Measurements from ENCODE around the gene ALK. TPM values are rescaled to one million over a fixed set of nuclear protein-coding genes. Genes with fewer than 3 reads are reported as not detected.

Gene ALK
- total RNA-seq: under 1 TPM in 1 of 2 donors, not detected in 1; 0.37 TPM
- long read RNA-seq, donor 1: 0 reads
- long read RNA-seq, donor 2: 0 reads

DNA sequence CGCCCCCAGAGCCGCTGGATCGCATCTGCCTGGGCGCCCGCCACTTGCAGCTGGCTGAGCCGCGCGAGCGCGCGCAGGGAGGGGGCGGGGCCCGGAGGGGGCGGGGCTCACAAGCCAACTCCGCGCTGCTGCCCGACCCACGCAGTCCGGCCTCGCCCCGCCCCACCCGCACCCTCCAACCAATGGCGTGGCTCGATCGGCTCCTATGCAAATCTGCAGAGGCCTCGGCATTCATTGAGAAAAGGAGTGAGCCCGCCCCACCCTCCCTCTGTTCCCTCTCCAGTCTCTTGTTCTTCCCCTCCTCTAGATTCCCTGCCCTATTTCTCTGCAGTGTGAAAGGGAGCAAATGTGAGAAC is at the start of gene ALK:
ALK (minus strand) TSS at position 27 of the 356 bp plus-strand sequence. CDS start 927 bp downstream, outside the sequence.
- intact Hi-C loops (cut with DNase I): no loop called here

DNA sequence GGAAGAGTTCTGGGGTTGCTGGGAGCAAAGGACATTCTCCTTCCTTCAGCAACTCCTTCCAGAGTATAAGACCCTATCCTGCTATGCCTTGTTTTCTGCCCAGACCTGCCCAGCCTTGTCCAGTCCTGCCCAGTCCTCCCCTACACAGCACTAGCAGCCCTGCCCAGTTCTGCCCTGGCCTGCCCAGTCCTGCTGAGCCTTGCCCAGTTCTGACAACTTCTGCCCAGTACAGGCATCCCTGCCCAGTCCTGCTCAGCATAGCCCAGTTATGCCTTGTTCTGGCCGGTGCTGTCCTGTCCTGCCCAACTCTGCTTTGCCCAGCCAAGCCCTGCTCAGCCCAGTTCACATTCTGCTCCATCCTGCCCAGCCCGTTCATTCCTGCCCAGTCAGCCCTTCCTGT is 44.9 kb upstream of the ALK start:
- intact Hi-C loops (cut with DNase I): no loop called here
- no peak for DNase-seq (ENCODE audit: low spot score)

More for the DNA sequence above, at the start of gene ALK:
- peak; percentile 94 for DNase-seq (ENCODE audit: low spot score)

DNA sequence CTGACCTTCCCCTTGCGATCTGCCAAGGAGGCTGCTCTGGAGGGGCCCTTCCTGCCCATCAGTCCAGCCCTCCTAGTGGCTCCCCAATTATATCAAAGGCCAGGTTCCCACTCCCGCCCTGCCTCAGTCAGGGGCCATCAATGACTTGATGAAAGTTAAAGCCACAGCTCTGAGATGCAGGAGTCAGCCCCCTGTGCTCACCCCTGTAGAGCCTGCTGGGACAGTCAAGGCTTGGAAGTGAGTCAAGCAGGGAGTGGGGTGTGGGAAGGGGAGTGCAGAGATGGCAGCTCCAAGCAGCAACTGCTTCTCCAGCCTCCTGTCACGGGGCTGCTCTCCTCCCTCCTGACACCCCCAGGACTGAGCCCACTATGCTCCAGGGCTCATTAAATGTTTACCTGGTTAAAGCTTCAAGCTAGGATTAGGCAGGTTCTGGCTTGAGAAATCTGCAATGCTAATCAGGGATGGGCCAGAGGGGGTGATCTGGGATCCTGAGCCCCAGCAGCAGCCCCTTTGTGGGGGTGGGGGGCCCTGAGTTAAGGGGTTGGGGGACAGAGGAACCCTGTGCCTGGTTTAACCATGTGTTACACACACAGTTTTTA is 42.7 kb upstream of the ALK start:
- intact Hi-C loops (cut with DNase I): no loop called here
- no peak for DNase-seq (ENCODE audit: low spot score)

DNA sequence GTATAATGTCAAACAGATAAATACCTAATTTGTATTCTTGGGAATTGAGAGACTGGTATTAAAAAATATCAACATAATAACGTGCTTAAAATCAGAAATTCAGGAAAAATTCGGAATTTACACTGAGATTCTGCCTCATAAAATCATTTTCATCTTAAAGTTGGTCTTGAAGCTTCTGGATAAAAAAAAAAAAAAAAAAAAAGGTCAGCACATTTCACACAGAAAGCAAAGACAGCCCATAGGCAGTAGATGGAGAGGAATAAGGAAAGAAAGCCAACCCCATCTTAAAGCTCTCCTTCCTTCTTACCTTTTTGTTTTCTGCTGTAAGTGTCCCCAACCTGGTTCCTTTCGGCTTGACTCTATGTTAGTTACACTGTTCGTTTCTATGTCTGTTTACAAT is 41.5 kb upstream of the ALK start:
- no peak for DNase-seq (ENCODE audit: low spot score)
- intact Hi-C loops (cut with DNase I): no loop called here

DNA sequence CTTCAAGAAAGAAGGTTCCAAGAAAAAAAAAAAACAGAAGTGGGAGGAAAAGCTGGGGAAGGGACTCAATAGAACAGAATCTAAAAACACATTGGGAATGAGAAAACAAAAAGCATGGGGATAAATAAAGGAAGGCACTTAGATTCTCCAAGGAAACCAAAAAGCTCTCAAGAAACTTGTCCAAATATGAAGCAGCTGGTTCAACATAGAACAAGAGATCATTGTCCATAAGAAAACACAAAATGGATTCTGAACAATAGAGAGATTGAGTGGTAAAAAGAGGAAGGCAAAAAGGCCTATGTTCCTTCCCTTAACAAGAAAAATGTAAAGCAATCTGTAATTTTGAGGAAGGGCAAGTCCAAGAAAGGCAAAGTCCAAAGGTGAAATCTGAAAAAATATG is 32.9 kb upstream of the ALK start:
- DNase-seq (ENCODE audit: low spot score): no peak
- intact Hi-C loops (cut with DNase I): no loop called here

DNA sequence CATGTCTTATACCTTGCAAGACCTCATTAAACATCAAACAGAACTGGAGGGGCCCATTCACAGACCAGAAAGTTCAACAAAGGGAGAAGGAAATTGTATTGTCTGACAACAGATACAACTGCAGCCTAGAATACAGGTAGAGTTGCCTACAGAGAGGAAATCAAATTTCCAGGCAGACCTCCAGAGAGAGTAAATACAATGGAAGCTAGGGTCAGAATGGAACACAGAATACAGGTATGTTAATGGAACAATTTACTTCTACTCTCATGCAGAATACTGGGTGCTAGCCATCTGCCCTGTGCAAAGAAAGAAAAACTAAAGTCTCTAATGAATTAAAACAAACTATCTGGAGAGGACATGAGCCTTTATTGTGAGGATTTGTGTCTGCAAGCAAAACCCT is 31.6 kb upstream of the ALK start:
- intact Hi-C loops (cut with DNase I): no loop called here
- DNase-seq (ENCODE audit: low spot score): no peak

DNA sequence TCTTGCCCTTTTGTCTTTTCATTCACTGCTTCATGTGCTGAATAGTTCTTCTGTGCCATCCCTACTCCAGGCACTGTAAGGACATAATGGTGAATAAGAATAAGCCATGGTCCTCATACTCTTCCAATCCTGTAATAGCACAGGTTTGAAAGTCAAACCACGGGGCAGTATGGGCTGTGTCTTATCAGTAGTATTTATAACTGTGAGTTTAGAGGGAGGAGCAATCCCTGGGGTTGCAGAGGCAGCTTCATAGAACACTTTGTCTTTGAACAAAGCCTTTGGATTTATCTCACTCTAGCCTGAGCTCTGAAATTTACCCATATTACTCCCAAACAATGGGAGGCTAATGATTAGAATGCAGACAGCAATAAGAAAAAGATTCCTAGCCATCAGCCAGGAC is 30.2 kb upstream of the ALK start:
- intact Hi-C loops (cut with DNase I): no loop called here

DNA sequence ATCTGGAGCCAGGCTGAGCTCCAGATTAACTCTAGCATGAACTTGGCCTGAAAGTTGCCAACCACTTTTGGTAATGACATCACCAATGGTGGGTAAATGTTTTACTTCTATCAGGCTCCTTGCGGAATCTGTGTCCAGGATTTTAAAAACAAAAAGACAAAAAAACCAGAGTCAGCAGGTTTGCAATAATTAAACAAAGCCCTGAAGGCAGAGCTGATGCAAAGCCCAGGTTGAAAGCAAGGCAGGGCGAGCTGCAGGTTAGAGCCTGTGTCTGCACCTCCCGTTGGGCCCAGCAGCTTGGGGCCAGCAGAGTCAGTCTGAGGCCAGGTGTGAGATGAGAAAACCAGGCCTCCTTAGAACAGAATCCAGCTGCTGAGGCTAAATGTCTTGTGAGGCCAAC is 29.1 kb upstream of the ALK start:
- intact Hi-C loops (cut with DNase I): no loop called here
- no peak for DNase-seq (ENCODE audit: low spot score)

More for the DNA sequence above, 30.2 kb upstream of the ALK start:
- no peak for DNase-seq (ENCODE audit: low spot score)

DNA sequence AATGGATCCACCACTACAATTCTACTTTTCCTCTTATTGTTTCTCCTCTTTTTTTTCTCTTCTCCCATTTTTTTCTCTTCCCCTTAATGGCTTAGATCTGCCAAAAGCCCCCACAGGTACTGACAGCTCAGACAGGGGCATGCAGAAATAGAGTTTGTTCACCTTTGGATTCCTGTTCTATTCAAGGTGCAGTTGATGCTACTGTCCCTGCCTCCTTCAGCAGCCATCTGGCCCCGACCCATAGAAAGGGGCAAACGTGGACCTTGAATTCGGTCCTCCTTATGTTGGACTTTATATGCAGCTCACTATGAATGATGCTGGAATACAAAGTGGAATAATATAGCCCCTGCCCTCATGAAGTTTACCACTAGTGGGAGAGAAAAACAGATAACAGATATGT is 27.7 kb upstream of the ALK start:
- intact Hi-C loops (cut with DNase I): no loop called here
- DNase-seq (ENCODE audit: low spot score): no peak

DNA sequence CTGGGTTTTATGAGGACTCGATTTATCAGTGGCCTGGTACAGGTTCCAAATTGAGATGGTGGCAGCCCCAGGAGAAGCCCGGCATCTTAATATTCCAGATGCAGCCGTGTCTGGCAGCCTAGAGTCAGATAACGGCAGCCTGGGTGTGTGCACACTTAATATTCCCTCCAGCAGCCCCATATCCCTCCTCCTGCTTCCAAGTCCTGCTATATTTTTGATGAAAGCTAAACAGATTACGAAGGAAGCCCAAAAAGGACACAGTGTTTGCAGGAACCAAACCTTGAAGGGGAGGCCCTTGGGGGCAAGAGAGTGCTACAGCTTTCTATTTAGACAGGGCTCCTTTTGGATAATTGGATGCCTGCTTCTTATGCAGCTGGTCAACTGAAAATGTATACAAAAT is 25.1 kb upstream of the ALK start:
- no peak for DNase-seq (ENCODE audit: low spot score)
- intact Hi-C loops (cut with DNase I): no loop called here

DNA sequence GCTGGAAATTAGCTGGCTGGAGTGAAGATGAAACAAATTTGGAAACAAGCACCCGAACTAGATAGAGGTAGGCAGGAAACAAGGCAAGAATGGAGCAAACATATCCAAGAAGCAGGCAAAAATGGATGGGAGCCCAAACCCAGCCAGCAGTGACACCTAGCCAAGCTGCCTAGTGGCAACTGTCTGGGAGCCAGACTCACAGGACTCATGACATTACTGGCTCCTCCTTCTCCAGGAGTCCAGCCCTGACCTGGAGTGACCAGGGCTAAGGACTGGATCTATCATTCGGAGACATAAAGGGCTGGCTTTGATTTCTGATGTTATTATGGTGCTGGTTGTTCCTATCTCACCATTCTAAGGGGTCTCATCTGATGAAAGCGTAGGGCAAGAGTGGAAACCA is 21.3 kb upstream of the ALK start:
- intact Hi-C loops (cut with DNase I): no loop called here
- no peak for DNase-seq (ENCODE audit: low spot score)

DNA sequence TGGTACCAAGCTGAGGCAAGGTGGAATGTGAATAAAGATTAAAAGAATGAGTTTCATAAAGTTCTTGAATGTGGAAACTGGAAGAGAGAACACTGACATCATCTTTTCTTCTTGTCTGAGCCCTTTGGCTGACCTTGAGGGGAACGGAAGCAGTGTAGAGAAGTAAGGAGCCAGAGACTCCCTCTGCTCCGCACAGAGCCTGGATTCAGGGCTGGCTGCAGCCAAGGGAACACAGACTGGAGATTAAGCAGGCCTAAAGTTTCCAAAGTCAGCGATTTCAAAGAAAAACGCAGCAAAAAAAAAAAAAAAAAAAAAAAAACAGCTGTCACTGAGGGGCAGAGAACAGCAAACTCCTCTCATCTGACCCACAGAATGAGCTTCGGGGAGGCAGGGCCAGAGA is 19.3 kb upstream of the ALK start:
- no peak for DNase-seq (ENCODE audit: low spot score)
- intact Hi-C loops (cut with DNase I): no loop called here

DNA sequence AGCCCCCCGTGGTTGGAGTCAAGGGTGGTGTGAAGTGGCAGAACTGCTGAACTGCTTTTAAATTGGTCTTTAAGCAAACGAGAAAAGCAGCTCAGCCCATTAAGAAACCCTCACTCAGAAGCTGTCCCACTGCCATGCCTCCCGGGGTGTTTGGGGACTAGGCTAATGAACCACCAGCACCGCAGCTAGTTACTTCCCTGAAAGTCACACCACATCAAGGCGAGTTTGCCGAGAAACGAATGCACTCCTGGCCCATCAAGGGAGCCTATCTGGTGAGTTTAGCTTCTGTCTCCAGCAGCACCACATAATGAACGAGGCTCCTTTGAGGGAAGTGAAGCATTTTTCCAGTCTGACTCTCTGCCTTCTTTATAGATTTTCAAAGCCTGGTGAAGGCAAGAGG is 14.6 kb upstream of the ALK start:
- DNase-seq (ENCODE audit: low spot score): no peak
- intact Hi-C loops (cut with DNase I): no loop called here

DNA sequence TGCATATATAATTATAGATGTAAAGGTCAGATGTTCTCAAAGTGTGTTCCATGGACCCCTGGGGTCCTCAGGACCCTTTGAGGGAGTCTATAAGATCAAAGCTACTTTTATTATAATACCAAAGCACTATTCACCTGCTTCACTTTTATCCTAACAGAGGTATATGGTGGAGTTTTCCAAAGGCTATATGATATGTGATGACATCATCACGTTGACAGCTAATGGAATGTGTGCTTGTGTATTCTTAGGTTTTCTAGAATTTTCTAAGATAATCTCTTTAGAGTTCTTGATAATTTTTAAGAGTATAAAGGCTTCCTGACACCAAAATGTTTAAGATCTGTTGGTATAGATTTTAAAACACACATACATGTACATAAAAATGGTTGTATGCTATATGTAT is 10.4 kb upstream of the ALK start:
- intact Hi-C loops (cut with DNase I): no loop called here
- no peak for DNase-seq (ENCODE audit: low spot score)

DNA sequence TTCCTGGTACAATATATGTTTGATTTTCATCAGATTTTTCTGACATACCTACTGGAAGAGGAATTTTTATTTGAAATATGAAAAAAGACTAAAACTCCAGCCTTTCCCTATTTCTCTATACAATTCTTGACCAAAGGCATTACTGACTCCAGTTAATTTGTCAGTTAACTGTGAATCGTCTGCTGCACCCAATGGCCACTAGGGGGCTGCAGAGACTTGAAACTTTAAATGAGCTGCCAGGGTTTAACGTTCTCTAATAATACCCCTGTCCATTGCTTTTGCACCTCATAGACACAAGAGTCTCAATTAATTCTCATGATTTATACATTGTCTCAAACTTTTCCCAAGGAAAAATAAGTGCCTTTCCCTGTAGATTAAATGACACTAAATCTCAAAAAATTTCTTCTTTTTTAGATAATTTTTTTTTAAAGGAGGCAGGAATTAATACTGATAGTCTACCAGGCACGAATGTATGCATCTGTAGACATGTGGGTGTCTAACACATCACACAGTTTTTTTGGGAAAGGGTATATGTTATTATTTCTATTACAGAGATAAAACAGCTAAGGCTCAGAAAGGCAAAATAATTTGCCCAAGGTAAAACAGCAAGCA is 1.8 kb upstream of the ALK start:
- intact Hi-C loops (cut with DNase I): no loop called here
- no peak for DNase-seq (ENCODE audit: low spot score)

DNA sequence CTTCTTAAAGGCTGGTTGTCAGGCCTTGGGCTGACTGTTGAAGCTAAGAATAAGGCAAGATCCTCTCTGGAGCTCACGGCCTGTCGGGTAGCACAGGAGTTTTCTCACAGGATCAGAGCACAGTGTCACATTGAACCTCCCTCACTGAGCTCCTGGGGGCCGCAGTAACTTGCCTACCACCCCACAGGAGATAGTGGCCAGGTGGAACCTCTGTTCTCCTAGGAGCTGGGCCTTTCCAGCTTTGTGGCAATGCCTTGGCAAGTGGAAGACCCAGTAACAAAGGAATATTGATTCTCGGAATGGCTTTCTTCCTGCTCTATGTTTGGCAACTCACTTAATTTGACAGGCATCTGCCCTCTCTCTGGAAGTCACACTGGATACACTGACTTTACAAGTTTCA is 1.2 kb upstream of the ALK start:
- DNase-seq (ENCODE audit: low spot score): no peak
- intact Hi-C loops (cut with DNase I): no loop called here

DNA sequence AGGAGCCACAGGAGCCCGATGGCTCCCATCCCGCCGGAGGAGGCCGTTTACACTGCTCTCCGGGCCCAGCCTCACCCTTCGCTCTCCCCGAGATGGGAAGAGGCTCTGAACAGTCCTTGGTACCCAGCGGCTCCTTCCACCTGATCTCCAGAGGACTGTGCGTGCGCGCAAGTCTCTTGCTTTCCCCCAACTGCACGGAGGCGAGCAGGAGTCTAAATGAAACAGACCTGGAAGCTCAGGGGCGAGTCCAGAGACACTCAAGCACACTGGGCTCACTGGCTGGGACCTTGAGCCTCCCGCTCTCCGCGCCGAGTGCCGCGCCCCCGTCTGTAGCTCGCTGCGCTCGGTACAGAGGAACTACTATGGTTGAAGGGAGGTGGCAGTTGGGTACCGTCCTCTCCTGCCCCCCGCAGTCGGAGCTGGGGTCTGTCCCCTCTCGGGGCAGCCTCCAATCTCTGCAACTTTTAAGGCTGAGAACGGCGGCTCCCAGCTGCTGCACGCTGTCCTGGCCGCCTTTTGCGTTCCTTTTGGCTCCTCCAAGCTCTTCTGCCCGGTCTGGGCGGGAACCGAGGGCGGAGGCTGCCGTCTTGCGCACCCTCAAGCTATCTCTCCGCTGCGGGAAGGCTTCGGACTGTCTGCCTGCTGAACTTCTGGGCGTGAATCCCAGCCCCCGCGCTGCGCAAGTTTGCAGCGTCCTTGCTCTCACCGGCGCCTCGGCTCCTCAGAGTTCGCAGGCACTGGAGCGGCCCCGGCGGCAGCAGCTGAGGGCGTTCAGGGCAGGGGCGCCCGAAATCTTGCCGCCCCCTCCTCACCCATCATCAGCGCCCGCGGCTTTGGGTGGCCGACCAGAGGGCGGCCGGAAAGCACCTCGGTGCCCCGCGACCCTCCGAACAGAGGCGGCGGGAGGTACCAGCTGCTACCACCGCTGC is 491 bp downstream of the ALK start:
- intact Hi-C loops (cut with DNase I): no loop called here
- peak; percentile 78 for DNase-seq (ENCODE audit: low spot score)

DNA sequence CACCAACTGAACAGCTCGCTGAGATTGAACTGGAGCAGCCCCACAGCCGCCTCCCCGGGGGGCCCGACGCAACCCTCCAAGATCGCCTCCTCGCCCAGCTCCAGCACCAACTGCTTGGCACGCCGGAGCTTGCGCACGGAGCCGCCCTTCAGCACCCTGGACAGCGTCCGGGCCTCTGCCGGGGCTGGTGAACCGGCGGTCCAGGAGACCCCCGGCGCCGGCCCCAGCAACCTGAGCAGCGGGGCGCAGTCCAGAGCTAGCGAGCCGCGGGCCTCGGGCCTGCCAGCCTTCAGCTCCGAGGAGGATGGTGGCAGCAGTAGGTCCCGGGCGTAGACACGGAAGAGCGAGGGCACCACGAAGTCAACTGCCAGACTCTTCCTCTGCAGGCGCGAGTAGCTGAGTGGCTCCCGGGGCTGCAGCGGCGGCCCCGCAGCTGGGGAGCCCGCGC is 1.2 kb downstream of the ALK start:
- intact Hi-C loops (cut with DNase I): no loop called here
- DNase-seq (ENCODE audit: low spot score): peak; percentile 88

DNA sequence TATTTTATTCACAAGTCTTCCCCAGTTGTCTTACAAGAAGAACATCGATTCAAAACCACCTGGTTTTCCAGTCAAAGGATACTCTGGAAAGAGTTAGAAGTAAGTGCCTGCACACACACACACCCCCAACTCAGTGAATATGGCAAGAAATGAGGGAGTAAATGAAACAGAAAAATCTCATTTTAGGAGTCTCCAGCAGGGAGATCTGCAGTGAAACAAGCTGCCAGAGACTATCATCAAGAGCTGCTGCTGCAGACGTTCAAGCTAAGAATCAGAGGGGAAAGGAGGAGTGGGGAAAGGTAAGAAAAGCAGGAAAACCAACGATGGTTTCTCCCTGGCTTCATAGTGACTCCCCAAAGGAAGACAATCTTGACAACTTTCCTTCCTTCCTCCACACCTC is 2.4 kb downstream of the ALK start:
- DNase-seq (ENCODE audit: low spot score): no peak
- intact Hi-C loops (cut with DNase I): no loop called here

DNA sequence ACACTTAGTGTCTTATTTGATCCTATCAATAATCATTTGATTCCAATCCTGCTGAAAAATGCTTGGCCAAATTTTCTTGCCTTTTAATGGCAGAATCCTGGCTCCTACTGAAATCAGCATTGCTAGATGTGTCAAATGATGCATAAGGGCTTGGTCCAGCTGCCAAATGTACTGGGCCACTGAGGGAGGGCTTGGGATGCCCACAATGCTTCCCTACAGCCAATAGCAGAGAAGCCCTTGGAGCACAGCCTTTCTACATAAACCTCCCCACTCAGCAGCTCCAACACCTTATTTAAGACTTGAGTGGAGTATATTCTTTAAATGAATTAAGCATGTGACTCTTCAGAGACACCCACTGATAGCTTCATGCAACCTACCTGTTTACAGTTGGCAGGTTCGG is 3.6 kb downstream of the ALK start:
- intact Hi-C loops (cut with DNase I): no loop called here
- DNase-seq (ENCODE audit: low spot score): no peak

DNA sequence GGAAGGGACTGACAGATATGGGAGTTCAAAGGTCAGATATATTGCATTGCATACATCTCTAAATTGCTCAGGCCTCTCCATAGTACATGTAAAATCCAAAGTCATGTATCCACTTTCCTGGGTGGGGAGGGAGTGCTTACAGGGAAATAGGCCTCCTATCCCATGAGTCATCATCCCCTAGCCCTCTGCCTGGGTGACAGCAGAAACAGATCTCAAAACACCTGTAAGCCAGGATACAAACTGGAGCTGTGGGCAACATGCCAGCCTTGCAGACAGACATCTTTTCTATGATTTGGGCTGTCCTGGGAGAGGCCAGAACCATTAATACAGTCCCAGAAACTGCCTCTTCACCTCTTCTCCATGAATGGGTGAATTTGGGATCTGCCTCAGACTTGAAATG is 4.8 kb downstream of the ALK start:
- intact Hi-C loops (cut with DNase I): no loop called here
- no peak for DNase-seq (ENCODE audit: low spot score)
